COLO668 (cell line): ENCODE measurements around the gene KCNH2.
A peak's percentile ranks its signal among the peaks of the same experiment; 100 is the strongest.
"Not testable (repeated sequence)": the region's sequence is repeated elsewhere in the genome, so short reads cannot be mapped to it uniquely, and the experiment has no call there.

Source experiments
- DNase-seq: peaks from one replicate; lab custom pipeline; 2025; ENCODE audit not compliant: unreplicated experiment; lab: John Stamatoyannopoulos, UW

KCNH2 gene, protein sequence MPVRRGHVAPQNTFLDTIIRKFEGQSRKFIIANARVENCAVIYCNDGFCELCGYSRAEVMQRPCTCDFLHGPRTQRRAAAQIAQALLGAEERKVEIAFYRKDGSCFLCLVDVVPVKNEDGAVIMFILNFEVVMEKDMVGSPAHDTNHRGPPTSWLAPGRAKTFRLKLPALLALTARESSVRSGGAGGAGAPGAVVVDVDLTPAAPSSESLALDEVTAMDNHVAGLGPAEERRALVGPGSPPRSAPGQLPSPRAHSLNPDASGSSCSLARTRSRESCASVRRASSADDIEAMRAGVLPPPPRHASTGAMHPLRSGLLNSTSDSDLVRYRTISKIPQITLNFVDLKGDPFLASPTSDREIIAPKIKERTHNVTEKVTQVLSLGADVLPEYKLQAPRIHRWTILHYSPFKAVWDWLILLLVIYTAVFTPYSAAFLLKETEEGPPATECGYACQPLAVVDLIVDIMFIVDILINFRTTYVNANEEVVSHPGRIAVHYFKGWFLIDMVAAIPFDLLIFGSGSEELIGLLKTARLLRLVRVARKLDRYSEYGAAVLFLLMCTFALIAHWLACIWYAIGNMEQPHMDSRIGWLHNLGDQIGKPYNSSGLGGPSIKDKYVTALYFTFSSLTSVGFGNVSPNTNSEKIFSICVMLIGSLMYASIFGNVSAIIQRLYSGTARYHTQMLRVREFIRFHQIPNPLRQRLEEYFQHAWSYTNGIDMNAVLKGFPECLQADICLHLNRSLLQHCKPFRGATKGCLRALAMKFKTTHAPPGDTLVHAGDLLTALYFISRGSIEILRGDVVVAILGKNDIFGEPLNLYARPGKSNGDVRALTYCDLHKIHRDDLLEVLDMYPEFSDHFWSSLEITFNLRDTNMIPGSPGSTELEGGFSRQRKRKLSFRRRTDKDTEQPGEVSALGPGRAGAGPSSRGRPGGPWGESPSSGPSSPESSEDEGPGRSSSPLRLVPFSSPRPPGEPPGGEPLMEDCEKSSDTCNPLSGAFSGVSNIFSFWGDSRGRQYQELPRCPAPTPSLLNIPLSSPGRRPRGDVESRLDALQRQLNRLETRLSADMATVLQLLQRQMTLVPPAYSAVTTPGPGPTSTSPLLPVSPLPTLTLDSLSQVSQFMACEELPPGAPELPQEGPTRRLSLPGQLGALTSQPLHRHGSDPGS

DNA sequence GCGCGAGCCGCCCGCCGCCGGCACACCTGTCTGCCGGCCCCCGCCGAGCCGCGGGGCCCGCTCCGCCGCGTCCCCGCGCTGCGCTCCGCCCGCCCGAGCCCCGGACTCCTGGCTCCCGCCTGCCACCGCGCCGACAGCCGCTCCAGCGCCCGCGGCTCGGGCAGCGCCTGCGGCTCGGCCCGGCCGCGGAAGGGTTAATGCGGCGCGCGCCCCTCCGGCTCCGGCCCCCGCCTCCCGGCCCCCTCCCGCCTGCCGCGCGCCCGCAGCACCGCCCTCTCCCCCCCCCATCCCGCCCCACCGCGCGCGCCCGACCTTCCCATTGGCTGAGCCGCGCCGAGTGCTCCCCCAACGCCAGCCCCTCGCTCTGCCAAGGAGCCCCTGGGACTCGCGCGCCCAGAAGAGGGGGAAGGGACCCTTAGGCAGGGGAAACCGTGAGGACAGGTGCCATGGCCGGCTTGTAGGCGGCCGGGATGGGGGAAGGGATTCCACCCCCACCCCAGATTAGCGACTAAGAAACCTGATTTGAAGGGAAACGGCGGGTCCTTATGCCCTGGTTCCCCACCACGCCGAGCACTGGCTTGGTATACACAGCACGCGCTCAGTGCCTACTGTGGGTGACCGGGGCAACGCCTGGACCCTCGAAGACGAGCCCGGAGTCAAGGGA, at the start of gene KCNH2:
TSS of gene KCNH2 (minus strand) at position 196 of the 664 bp plus-strand sequence. CDS start 408 bp downstream, outside the sequence.
- DNase-seq: peak; percentile 90

DNA sequence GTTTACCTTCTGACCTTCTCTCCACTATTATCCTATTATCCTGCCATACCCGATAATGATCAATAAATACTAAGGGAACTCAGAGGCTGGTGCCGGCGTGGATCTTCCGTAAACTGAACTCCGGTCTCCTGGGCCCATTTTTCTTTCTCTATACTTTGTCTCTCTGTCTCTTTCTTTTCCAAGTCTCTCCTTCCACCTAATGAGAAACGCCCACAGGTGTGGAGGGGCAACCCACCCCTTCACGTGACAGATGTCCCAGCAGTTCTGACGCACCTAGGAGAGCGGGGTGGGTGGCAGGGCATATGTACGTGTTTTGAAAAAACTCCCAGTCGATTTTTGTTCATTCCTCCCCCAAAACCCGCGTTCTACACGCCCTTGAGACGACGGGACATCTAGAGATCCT, 49.6 kb upstream of the KCNH2 start:
- not testable (repeated sequence) for DNase-seq

DNA sequence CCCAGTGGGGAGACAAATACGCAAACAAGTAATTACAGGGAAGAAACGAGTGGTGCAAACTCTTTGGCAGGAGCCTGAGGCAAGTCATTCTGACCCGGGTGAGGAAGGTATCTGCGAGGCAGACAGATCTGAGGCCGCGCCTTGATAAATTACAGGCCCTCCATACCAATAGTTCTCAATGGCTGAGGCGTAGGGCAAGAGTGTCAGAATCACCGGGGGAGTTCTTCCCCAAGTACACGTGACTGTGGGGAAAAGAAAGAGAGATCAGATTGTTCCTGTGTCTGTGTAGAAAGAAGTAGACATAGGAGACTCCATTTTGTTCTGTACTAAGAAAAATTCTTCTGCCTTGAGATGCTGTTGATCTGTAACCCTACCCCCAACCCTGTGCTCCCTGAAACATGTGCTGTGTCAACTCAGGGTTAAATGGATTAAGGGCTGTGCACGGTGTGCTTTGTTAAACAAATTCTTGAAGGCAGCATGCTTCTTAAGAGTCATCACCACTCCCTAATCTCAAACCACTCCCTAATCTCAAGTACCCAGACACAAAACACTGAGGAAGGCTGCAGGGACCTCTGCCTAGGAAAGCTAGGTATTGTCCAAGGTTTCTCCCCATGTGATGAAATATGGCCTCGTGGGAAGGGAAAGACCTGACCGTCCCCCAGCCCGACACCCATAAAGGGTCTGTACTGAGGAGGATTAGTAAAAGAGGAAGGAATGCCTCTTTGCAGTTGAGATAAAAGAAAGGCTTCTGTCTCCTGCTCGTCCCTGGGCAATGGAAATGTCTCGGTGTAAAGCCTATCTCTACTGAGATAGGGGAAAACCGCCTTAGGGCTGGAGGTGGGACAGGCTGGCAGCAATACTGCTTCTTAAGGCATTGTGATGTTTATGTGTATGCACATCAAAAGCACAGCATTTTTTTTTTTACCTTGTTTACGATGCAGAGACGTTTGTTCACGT, 48.9 kb upstream of the KCNH2 start:
- not testable (repeated sequence) for DNase-seq

DNA sequence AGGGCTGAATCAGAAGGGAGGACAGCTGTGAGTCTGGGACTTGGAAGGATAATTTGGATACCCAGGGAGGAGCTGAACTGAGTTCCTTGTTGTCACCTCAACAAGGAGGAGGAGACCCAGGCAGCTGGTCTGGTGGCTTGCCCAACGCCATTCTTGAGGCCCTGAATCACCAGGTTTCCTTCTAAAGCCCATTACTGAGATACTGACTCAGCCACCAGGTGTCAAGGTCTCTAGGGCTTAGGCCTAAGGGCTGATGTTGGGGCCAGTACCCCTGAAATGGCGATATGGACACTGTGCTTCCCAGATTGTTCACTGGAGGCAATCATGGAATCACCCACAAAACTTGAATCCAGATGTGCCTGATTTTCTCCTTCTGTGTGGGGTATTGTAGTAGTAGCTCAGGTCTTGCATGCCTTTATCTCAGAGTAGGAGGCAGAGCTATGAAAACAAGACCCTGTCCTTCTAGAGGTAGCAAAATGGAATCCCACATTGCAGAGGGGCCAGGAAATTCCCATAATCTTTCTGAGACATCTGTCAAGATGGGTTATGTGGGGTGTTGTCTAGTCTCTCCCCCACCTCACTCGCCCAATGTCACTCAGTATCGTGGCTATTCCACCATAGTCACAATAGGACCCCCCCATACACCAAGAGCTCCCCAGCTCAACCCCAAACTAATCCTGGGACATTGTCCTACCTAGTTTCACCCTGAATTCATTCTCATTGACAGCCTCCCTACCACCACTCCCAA, 48.0 kb upstream of the KCNH2 start:
- DNase-seq: no peak

DNA sequence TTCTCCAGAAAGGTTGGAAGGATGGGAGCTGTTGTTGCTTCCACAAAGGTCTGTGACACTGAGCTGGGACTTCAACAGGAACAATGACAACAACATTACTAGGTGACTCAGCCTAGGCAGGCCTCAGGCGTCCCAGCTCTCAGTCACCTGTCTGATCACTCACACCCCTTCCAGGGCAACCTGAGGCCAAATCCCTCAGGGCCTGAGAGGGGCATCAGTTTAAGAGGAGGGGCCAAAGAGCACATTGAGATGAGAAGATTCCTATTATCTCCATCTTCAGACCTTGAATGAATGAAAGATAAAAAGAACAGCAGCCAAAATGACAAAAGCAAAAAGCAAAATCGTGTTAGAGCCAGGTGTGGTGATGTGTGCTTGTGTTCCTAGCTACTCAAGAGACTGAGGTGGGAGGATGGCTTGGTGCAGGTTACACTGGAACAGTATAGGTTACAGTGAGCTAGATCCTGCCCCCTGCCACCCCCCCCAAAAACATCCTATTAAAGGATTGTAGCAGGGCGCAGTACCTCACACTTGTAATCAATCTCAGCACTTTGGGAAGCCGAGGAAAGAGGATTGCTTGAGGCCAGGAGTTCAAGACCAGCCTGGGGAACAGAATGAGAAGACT, 46.4 kb upstream of the KCNH2 start, which contains the start of gene ATG9B:
TSS of gene ATG9B (minus strand) at position 60 of the 622 bp plus-strand sequence. CDS start 71 bp downstream, outside the sequence.
- DNase-seq: peak; percentile 32

DNA sequence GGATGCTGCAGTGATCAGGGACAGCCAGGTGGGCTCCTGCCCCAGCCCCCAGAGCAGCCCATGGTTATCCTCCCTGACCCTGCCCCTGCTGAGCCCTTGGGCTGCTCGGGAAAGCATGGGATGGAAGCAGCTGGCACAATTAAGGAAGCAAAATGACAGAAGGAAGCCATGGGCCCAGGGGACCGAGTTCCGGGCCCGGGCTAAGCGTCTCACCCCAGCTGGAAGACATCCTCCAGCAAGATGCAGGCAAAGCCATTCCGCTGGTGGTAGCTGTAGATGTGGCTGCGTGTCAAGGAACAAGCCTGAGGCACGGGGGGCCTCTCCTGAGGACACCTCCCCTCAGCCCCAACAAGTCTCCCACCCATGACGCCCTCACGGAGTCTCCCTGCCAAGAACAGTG, 45.1 kb upstream of the KCNH2 start:
- no peak for DNase-seq

DNA sequence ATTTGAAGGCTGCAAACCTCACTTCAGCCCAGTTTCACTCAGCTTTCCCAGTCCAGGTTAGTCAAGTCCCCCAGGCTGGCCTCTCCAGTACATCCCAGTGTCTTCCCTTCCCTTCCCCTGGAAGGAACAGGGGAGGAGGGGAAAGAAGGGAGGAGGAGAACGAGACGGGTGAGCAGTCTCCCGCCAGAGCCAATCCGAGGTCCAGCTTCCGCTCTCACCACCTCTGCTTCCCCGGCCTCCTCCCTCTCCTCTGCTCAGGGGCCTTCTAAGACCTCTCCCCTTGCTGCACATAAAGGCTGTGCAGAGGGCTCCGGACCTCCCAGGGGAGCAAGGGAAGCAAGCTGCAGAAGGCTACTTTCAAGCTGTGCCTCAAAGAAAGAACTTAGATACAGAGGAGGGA, 42.1 kb upstream of the KCNH2 start:
- no peak for DNase-seq

DNA sequence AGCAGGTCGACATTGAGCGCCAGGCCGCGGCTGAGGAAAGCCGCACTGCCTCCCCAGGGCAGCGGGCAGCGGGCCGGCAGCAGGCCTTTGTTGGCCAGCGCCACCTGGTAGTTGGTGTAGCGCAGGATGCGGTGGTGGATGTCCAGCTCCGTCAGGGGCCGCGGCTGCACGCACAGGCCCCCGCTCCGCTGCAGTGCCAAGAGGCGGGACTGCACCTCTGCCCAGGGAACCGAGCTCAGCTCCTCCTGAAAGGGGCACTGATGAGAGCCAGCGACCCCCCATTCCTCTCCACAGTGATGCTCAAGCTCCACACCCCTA, 41.0 kb upstream of the KCNH2 start:
- no peak for DNase-seq

DNA sequence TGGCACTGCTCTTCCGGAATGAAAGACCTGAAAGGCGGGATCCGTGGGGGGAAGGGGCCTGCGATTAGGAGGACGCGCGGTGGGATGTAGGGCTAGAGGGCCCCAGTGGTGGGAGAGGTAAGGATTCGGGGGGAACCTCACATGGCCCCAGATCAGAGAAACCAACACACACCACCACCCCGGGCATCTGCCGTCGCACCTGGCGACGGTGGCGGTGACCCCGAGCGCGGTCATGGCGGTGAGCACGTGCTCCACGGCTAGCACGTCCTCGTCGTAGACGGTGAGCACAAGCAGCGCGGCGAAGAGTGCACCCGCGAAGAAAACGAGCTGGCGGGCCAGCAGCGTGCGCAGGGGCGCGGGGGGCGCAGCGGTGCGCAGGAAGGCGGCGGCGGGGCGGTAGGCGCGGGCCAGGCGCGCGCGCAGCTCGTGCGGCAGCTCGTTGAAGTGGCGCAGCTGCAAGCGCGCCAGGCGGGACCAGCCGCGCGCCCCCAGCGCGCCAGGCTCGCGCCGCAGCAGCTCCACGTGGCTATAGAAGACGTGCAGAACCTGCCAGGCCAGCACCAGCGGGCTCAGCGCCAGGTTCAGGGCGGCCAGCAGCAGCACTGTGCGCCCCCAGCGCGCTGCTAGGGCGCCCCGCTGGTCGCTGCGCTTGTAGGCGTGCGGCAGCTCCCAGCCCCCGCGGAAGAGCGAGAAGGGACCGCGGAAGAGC, 40.5 kb upstream of the KCNH2 start:
- DNase-seq: peak; percentile 73

DNA sequence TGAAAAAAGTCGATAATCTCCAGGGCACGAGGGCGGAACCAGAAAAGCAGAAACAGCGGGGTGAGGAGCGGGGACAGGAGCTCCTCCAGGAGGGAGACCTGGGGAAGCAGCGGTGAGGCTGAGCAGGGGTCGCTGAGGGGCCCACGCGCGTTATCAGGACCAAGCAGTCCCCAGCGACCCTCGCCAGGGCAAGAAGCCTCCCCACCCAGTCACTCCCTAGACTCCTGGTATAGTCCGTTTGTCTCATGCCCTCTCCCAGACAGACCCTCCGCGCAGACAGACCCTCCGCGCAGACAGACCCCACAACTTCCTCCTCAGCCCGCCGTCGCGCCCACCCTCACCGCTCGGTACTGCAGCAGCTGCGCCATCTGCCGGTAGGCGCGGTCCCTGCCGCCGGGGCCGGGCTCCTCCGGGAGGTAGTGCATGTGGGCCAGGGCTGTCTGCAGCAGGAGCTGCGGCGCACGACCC, 39.9 kb upstream of the KCNH2 start:
- DNase-seq: peak; percentile 59

DNA sequence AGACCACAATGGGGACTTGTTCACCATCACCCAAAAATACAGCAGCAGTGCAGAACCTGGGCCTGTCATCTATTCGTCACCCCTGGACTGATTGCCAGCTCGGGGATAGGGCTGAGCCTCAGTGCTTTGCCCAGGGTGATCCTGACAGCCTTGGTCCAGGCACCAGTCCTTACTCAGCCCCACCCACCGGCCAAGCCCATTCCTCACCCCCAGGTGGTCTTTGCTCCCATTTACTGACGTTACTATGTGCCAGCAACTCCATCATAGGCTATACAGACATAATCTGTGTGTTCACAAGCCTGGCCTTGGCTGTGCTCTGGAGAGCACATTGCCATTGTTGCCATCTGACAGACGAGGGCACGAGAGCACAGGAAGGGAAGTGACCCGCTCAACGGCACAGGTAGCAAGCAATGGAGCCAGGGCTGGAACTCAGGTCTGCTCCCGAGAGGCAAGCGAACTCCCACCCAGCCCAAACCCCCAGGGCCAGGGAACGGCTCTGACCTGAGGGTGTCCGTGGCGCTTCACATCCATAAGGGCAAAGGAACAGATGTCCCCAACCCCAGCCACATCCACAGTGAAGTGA, 39.3 kb upstream of the KCNH2 start:
- DNase-seq: no peak

DNA sequence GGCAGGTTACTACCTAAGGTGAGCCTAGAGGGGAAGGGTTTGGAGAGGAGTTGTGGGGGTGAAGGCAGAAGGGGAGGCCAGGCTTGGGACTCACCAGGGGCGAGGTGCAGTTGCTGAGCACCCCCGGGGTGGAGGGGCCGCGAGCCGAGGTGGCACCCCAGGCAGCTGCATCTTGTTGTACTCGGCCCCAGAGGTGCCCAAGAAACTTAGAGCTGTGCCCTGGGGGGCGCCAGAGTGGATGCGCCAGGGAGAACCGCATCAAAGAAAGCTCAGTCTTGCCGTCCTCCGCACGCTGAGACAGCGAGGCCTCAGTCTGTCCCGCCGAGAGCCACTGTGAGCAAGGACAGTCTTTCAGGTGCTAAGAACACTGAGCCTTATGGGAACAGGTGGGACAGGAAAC, 38.8 kb upstream of the KCNH2 start:
- DNase-seq: no peak

DNA sequence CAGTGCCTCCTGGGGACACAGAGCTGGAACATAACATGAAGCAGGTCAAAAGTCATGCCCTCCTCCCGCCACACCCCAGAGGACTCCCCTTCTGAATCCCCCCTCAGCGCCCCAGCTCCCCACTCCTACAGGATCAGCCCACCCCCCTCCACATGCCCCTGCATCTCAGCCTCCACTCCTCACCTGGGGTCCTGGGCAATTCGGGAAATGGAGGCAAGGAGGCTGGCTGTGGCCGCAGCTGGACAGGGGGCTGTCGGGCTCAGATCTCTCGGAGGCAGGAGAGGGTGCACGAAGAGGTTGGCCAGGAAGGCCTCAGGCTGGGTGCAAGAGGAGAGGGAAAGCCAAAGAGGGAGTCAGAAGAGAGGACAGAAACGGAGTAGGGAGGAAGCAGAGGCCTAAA, 38.4 kb upstream of the KCNH2 start:
- DNase-seq: no peak

DNA sequence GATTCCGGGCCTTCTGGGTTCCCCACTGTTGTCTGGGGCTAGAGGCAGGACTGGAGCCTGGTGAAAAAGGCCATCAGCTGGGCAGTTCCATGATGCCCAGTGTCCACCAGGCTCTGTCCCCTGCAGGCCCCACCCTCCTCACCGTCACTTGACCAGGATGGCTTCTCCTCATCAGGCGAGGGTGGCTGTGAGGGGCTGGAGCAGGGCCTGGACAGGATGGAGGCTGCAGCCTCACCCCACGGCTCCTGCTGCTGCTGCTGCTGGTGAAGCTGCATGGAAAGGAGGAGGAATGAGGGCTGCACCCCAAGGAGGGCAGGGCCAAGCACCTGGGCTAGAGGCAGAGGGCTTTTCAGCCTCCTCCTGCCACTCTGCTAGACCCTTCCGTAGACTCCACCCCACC, 37.8 kb upstream of the KCNH2 start:
- no peak for DNase-seq

DNA sequence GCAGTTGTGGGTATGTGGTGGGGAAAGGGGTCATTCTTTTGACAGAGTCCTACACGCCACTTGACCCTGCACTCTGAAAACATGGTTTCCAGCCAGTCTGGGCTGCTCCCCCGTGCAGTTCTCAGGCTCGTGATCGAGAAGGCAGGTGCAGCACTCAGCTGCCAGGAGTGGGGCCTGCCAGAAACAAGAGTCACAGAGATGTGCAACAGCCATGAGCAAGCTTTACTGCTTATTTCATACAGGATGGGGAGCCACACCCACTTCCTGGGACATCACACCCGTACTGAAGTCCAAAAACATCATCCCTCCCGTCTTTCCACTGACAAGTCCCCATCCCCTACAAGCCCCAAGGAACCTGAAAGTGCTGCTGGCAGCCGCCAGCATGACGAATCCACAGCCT, 36.8 kb upstream of the KCNH2 start:
- peak; percentile 25 for DNase-seq

DNA sequence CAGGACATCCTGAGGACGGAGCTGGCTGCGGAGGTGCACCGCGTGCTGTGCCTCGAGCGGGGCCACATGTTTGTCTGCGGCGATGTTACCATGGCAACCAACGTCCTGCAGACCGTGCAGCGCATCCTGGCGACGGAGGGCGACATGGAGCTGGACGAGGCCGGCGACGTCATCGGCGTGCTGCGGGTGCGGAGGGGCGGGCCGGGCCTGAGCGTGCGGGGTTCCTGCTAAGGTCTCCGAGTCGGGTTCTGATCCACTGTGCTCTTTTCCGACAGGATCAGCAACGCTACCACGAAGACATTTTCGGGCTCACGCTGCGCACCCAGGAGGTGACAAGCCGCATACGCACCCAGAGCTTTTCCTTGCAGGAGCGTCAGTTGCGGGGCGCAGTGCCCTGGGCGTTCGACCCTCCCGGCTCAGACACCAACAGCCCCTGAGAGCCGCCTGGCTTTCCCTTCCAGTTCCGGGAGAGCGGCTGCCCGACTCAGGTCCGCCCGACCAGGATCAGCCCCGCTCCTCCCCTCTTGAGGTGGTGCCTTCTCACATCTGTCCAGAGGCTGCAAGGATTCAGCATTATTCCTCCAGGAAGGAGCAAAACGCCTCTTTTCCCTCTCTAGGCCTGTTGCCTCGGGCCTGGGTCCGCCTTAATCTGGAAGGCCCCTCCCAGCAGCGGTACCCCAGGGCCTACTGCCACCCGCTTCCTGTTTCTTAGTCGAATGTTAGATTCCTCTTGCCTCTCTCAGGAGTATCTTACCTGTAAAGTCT, 35.8 kb upstream of the KCNH2 start:
- DNase-seq: no peak

DNA sequence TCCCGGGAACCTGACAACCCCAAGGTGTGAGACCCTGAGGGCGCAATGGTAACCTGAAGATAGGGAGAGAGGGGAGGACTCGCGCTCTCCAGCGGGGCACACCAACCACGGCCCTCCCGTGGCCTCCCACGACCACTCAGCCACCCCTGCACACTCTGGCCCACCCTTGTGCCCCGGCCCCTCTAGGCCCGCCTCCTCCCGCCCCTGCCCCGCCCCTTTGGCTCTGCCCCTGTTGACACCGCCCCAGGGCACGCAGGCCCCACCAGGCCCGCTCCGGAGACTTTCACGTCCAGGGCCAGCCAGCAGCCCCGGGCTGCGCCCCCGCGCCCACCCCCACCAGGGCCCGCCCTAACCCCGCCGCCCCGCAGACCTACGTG, 35.2 kb upstream of the KCNH2 start:
- DNase-seq: no peak
